Hematopoietic multipotent progenitor cell treated with erythropoietin and hydrocortisone succinate and interleukin-3 and kit ligand, for 15 days (in vitro differentiated cells): Measurements from ENCODE around the gene CACNA1A.

ENCODE experiments used
- DNase-seq: peaks from one replicate; pipeline ENCODE4 v3.0.0-alpha.2; 2015; ENCODE audit warnings: low spot score

The CACNA1A gene

DNA sequence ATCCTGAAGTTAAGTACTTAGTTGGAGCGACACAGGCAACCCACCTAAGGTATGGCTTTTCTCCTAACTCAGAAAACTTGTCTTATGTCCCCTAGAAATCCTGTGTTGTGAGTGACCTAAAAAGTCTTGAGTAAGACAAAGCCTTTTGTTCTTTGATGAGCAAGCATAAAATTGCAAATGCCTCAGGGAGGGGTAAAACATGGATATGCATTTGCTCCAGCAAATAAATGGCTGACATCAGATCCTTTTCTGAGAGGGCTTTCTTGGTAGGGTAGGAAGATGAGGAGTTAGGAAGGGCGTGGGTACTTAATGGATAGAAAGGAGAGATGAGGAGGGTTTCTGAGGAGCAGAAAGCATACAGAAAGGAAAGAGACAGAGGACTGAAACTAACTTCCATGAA, 192.4 kb downstream of the CACNA1A start:
- DNase-seq = no peak

DNA sequence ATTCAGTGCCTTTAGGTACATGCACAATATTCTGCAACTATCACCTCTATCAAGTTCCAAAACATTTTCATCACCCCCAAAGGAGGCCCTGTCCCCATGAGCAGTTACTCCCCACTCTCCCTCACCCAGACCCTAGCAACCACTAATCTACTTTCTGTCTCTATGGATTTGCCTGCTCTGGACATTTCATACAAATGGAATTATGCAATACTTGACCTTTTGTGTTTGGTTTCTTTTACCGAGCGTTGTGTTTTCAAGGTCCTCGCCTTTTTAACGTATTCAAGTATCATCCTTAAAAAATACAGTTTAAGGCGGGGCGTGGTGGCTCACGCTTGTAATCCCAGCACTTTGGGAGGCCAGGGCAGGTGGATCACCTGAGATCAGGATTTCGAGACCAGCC, 196.4 kb downstream of the CACNA1A start:
- no peak for DNase-seq

DNA sequence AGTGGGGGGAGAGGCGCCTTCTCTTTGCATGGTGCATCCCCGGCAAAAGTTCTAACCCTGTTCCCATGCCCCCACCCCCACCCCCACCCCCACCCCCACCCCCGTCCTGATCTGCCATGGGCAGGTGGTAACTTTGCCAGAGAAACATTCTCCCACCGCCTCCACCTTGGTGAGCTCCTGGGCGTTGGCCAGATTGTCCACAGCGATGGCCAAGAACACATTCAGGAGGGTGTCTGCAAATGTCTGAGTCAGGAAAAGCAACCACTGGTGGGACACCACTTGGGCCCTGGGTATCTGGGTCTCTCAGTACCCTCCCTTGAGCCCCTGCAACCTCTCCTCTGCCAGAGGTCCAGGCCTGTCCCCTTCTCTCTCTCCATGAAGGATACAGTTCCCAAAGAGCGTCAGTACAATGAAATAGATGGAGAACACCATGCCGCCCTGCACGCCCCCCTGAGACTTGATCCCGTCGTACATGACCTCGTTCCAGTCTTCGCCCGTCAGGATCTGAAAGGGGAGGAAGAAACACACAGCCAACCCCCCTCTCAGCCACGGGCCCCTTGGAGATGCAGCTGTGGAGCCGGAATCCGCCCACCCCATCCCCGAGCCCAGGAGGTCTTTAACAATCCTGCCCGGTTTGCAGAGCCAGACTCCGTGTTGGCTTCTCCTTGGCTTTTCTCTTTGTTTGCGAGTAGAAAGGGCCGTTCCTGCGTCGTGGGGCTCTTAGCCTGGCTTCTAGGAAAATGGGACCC, 202.7 kb downstream of the CACNA1A start:
- DNase-seq = no peak

GRCh38 chr19:13302526-13303270, 203.6 kb downstream of the CACNA1A start:
- DNase-seq = no peak

DNA sequence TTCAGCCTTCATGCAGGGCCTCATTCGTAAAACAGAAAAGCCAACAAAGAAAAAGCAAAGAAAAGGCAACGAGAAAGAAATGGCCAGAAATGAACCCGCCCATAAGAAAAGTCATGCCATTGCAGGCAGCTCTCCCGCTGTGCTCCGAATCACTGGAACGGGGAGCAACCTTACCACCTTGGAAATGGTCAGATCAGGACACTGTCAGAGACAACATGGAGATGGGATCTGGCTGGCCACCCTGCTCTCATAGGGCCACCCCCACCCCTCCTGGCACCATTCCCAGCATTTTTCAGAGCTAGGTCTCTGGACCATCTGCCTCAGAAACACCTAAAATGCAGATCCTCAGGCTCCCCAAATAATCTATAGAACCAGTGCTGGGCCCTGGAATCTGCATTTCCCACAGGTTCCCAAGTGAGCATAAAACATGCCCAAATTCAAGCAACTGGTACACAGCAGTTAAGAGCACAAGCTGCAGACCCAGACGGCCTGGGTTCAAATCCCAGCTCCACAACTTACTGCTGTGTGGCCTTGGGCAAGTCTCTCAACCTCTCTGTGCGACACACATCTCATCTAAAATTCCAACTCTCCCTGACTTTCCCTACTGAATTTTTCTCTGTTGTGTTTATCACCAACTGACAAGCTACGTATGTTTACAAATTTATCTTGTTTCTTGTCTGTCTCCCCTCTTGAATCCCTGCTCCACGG, 204.5 kb downstream of the CACNA1A start:
- no peak for DNase-seq

GRCh38 chr19:13300421-13301030, 205.8 kb downstream of the CACNA1A start:
- DNase-seq = no peak

DNA sequence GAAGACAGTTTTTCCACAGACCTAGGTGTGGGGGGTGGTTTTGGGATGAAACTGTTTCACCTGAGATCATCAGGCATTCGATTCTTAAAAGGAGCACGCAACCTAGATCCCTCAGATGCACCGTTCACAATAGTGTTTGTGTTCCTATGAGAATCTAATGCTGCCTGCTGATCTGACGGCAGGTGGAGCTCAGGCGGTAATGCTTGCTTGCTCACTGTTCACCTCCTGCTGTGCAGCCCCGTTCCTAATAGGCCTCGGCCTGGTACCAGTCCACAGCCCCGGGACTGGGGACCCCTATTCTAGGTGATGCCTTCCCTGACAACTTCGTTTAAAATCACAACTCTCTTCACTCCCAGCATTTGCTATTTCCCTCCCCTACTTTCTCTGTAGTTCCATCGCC, 206.4 kb downstream of the CACNA1A start:
- no peak for DNase-seq

- no peak for DNase-seq
Observed at GRCh38 chr19:13298565-13299481, 207.5 kb downstream of the CACNA1A start.

DNA sequence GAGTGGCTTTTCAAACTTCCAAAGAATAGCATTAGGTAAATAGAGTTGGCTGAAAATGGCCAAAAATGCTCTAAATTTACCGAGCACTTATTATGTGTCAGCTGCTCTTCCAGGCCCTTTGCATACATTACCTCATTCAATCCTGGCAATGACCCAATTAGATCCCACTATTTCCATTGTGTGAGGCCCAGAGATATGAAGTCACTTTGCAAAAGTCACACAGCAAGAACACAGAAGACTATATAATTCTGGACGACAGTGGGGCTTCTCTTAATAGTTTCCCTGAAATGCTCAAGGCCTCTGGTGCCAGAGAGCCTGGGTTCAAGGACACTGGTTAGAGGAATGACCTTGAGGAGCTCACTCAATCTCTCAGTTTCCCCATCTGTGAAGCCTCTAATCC, 209.3 kb downstream of the CACNA1A start:
- DNase-seq = no peak

DNA sequence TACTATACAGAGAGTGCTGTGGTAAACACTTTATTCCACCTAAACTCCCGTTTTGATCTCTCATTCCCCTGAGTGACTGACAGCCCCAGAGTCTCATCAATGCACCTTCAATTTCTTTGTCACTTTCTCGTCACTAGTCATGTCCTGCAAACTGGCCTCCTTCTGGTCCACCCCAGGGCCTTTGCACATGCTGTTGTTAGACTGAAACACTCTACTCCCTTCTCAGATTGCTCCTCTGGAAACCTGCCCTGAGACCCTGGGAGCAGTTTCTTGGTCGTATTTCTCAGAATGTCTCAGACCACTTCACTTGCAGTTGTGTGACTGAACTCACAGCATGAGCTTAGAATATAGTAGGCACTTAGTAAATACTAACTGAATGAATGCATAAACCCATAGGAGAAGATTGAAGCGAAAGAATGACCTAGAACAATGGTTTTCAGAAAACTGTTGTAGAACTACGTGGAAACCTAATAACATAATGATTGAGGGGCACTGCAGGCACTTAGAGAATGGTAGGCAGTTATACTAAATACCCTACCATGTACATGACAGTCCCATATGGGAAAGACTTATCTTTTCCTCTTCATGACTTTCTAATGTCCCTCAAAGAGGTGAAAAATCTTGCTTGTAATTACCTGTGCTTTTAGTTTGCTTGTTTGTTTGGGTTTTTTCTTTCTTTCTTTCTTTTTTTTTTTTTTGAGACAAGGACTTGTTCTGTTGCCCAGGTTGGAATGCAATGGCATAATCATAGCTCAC, 211.3 kb downstream of the CACNA1A start:
- DNase-seq = no peak

- no peak for DNase-seq
Observed at GRCh38 chr19:13291913-13292312, 214.4 kb downstream of the CACNA1A start.

DNA sequence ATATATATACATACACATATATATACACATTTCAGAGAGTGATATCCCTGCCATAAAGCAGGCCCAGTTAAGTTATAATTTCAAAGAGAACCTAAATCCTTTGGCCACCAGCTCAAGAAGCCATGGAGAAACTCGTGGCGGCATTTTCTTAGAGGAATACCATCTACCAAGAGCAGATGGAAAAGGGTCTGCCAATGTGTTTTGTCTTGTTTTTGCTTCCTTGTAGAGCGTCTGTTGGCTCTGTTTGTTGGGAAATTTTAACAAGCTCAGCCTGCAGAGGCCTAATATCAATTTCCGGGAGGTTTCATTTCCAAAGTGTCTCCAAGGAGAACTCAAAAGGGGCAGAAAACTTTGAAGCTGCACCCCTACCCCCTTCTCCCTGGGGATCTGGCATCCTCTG, 215.5 kb downstream of the CACNA1A start:
- no peak for DNase-seq

DNA sequence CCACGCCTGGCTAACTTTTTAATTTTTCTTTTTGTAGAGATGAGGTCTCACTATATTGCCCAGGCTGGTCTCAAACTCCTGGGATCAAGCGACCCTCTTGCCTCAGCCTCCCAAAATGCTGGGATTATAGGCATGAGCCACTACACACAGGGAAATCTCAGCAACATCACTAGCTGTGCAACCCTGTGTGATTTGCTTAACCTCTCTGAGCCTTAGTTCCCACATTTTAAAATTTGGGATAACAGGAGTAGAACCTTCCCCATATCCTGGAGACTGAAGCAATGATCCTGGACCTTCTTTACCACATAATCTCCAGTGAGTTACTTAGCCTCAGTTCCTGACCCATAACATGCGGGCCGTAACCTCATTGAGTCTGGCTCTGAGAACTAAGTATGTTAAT, 217.0 kb downstream of the CACNA1A start:
- DNase-seq = no peak

DNA sequence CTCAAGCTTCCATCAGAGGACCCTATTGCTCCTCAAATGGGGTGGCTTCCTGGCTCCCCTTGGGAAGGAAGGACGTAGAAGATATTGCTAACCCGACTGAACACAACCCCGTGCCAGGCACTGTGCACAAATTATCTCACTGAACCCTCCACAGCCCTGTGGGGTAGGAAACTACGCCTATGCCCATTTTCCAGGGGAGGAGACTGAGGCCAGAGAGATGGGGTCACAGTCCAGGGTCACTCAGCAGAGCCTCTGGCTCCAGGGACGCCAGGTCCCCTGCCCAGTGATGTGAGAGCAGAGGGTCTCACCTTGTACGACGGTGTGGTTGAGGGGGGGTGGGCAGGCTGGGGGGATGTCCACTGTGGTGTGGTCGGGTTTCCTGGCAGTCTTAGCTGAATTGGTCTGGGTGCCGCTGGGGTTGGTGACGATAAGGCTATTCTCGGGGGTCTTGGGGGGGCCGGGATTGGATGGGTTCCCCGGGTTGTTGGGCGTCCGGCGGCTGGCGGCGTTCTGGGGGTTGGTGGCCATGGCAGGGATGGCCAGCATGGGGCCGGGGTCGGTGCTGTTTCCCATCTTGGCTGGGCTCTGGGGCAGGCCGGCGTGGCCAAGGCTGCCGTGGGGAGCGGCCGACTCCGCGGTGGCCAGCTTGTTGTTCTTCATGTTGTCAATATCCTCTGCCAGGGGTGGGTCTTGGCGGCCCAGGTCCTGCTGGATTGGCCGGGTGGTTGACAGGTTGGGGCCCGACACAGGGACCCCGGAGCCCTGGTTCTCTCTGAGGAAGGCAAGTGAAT, 219.9 kb downstream of the CACNA1A start:
- no peak for DNase-seq

- DNase-seq = no peak
Observed at GRCh38 chr19:13284929-13285928, 221.1 kb downstream of the CACNA1A start.

- no peak for DNase-seq
Observed at GRCh38 chr19:13283871-13284270, 222.4 kb downstream of the CACNA1A start.

- no peak for DNase-seq
Observed at GRCh38 chr19:13282486-13283065, 223.7 kb downstream of the CACNA1A start.

- DNase-seq = no peak
Observed at GRCh38 chr19:13281567-13282291, 224.6 kb downstream of the CACNA1A start.
